ENCODE measurements around the gene PPIF.

DNA sequence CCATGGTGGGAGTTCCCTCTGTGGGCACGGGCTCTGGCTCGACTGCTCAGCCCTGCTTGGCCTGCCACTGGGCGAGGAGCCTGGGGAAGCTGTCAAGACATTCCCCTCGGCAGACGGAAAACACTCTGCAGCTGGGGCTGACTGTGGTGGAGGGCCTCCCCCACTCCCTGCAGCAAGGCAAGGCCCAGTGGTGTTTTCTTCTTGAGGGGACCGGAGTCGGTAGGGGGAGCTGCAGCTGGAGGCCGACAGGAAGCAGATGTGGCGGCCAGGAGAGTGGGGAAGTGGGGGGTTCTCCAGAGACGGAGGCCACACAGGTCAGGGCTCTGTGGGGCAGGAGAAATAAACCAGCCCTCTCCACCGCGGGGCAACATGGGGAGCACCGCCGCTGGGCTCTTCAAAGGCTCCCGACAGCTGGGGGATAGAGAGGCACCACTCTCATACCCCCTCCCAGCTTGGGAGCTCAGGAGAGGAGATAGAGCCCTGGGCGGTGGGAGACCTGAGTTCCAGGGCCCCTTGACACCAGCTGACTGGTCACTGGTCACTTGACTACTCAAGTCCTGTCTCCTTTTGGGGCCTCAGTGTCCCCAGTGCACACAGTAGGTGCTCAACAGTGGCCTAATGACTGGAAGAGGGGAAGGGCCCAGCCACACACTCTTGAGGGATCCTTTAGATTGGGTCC is 43.4 kb downstream of the PPIF start:
- TF ChIP-seq, protein P1, sequence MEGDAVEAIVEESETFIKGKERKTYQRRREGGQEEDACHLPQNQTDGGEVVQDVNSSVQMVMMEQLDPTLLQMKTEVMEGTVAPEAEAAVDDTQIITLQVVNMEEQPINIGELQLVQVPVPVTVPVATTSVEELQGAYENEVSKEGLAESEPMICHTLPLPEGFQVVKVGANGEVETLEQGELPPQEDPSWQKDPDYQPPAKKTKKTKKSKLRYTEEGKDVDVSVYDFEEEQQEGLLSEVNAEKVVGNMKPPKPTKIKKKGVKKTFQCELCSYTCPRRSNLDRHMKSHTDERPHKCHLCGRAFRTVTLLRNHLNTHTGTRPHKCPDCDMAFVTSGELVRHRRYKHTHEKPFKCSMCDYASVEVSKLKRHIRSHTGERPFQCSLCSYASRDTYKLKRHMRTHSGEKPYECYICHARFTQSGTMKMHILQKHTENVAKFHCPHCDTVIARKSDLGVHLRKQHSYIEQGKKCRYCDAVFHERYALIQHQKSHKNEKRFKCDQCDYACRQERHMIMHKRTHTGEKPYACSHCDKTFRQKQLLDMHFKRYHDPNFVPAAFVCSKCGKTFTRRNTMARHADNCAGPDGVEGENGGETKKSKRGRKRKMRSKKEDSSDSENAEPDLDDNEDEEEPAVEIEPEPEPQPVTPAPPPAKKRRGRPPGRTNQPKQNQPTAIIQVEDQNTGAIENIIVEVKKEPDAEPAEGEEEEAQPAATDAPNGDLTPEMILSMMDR (conservative IDR thresholded peaks at IDR 0.05; ENCODE audit: low read depth, low read length), result no peak
- TF ChIP-seq, protein P2, sequence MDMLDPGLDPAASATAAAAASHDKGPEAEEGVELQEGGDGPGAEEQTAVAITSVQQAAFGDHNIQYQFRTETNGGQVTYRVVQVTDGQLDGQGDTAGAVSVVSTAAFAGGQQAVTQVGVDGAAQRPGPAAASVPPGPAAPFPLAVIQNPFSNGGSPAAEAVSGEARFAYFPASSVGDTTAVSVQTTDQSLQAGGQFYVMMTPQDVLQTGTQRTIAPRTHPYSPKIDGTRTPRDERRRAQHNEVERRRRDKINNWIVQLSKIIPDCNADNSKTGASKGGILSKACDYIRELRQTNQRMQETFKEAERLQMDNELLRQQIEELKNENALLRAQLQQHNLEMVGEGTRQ (IDR thresholded peaks at IDR 0.05; ENCODE audit: low read depth, low read length), result no peak
- TF ChIP-seq RAD21 (IDR thresholded peaks at IDR 0.05; ENCODE audit: low read length) (no peak), RFX5 (IDR thresholded peaks at IDR 0.05; ENCODE audit: low read depth, low read length) (no peak), FOS (IDR thresholded peaks at IDR 0.05; ENCODE audit: low read depth, low read length) (no peak), MXI1 (IDR thresholded peaks at IDR 0.05; ENCODE audit: borderline replicate concordance, low read depth, low read length) (no peak), POLR2A (IDR thresholded peaks at IDR 0.05; ENCODE audit: low read depth, low read length) (no peak), SMC3 (IDR thresholded peaks at IDR 0.05; ENCODE audit: low read depth, low read length) (no peak), MAZ (IDR thresholded peaks at IDR 0.05; ENCODE audit: borderline replicate concordance, low read depth, low read length) (no peak), NFE2L2 (IDR thresholded peaks at IDR 0.05; ENCODE audit: low read depth, low read length) (no peak)
- TF ChIP-seq, protein P3, sequence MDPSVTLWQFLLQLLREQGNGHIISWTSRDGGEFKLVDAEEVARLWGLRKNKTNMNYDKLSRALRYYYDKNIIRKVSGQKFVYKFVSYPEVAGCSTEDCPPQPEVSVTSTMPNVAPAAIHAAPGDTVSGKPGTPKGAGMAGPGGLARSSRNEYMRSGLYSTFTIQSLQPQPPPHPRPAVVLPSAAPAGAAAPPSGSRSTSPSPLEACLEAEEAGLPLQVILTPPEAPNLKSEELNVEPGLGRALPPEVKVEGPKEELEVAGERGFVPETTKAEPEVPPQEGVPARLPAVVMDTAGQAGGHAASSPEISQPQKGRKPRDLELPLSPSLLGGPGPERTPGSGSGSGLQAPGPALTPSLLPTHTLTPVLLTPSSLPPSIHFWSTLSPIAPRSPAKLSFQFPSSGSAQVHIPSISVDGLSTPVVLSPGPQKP (IDR thresholded peaks at IDR 0.05; ENCODE audit: borderline replicate concordance, low read depth, low read length), result no peak
